Fibroblast of upper back skin (primary cell): ENCODE data around the gene CPNE5.

Source experiments
- DNase-seq: peaks from one replicate; pipeline ENCODE4 v3.0.0-alpha.2; 2013

The CPNE5 gene

GRCh38 chr6:36856277-36856676, 17.0 kb upstream of the CPNE5 start:
- no peak for DNase-seq

GRCh38 chr6:36855750-36856149, 16.5 kb upstream of the CPNE5 start:
- no peak for DNase-seq

GRCh38 chr6:36853325-36853724, 14.1 kb upstream of the CPNE5 start:
- peak; percentile 82 for DNase-seq

- peak; percentile 66 for DNase-seq
Measured at GRCh38 chr6:36852481-36853147, 13.4 kb upstream of the CPNE5 start.

GRCh38 chr6:36851626-36852025, 12.4 kb upstream of the CPNE5 start:
- no peak for DNase-seq

- DNase-seq = peak; percentile 77
Measured at GRCh38 chr6:36851149-36851614, 11.9 kb upstream of the CPNE5 start.

GRCh38 chr6:36850021-36850420, 10.8 kb upstream of the CPNE5 start:
- DNase-seq = no peak

GRCh38 chr6:36848658-36849441, 9.6 kb upstream of the CPNE5 start:
- no peak for DNase-seq

- DNase-seq = no peak
Measured at GRCh38 chr6:36847991-36848390, 8.7 kb upstream of the CPNE5 start.

- DNase-seq = no peak
Measured at GRCh38 chr6:36847152-36847551, 7.9 kb upstream of the CPNE5 start.

GRCh38 chr6:36845233-36845632, 6.0 kb upstream of the CPNE5 start:
- DNase-seq = no peak

GRCh38 chr6:36844232-36845170, 5.3 kb upstream of the CPNE5 start:
- DNase-seq = no peak

GRCh38 chr6:36843170-36843569, 3.9 kb upstream of the CPNE5 start:
- no peak for DNase-seq

- DNase-seq = no peak
Measured at GRCh38 chr6:36841756-36842155, 2.5 kb upstream of the CPNE5 start.

- DNase-seq = no peak
Measured at GRCh38 chr6:36840432-36841403, 1.5 kb upstream of the CPNE5 start.

- DNase-seq = peak; percentile 38
Measured at GRCh38 chr6:36839749-36840431, 646 bp upstream of the CPNE5 start.

- DNase-seq = no peak
Measured at GRCh38 chr6:36837686-36838085, 1.6 kb downstream of the CPNE5 start.

GRCh38 chr6:36837022-36837339, 2.3 kb downstream of the CPNE5 start:
- DNase-seq = no peak

GRCh38 chr6:36836111-36837021, 2.9 kb downstream of the CPNE5 start:
- DNase-seq = no peak

GRCh38 chr6:36834576-36835341, 4.5 kb downstream of the CPNE5 start:
- no peak for DNase-seq
